Epithelial cell of esophagus (primary cell): ENCODE measurements around the gene DPP7.

ENCODE experiments used
- DNase-seq: peaks from one replicate; pipeline ENCODE4 v3.0.0; 2010; ENCODE audit warnings: low read depth
- H3K4me3 ChIP-seq: 2 replicates; pipeline ENCODE4 v1.5.1; 2011; ENCODE audit warnings: mild to moderate bottlenecking, low read length, control low read depth
- CTCF ChIP-seq: IDR thresholded peaks from 2 replicates; pipeline ENCODE4 v1.5.1; 2011; ENCODE audit warnings: low read depth, mild to moderate bottlenecking, low read length, control low read depth, inconsistent platforms; ENCODE audit not compliant: insufficient read depth; ENCODE audit errors: missing control alignments

Gene DPP7

GRCh38 chr9:137160054-137160425, 45.5 kb upstream of the DPP7 start:
- no peak for DNase-seq
- TF ChIP-seq CTCF = no peak
- no peak overlapping the region for H3K4me3 ChIP-seq

- no peak overlapping the region for H3K4me3 ChIP-seq
- no peak for DNase-seq
- TF ChIP-seq CTCF = no peak
These were observed 44.8 kb upstream of the DPP7 start for GRCh38 chr9:137159105-137160053.

GRCh38 chr9:137158625-137159024, 44.1 kb upstream of the DPP7 start:
- no peak for TF ChIP-seq CTCF
- no peak overlapping the region for H3K4me3 ChIP-seq
- DNase-seq = no peak

GRCh38 chr9:137157618-137158415, 43.3 kb upstream of the DPP7 start:
- DNase-seq = no peak
- no peak for TF ChIP-seq CTCF

GRCh38 chr9:137156567-137157375, 42.2 kb upstream of the DPP7 start:
- DNase-seq = peak; percentile 63
- peak overlapping the region; percentile 15 for H3K4me3 ChIP-seq
- TF ChIP-seq CTCF = no peak

More at GRCh38 chr9:137157618-137158415, 43.3 kb upstream of the DPP7 start:
- no peak overlapping the region for H3K4me3 ChIP-seq

GRCh38 chr9:137152844-137153405, 38.4 kb upstream of the DPP7 start:
- no peak for DNase-seq
- TF ChIP-seq CTCF = no peak
- no peak overlapping the region for H3K4me3 ChIP-seq
